ENCODE measurements around the gene ETF1.

The ETF1 gene

DNA sequence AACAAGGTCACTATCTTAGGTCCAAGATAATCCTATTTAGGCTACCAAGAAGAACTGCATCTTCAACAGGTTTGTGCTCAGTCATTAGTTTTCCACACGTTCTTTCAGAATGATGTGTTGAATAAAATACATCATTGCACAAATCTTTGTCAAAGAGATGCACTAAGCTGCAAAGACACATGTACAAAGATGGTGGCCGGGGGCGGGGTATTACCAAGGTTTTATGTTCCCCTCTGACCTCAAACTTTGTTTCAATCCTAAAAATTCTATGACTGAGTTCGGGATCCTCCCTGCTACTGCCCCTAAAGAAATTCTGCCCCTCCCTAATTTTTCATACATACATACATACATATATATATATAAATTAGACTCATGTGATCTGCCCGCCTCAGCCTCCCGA, 17.9 kb upstream of the ETF1 start:
- no peak for DNase-seq

- no peak for DNase-seq
Observed at GRCh38 chr5:138559937-138560336, 16.9 kb upstream of the ETF1 start.

- DNase-seq: no peak
Observed at GRCh38 chr5:138557677-138558076, 14.6 kb upstream of the ETF1 start.

- DNase-seq: no peak
Observed at GRCh38 chr5:138554143-138554542, 11.1 kb upstream of the ETF1 start.

- DNase-seq: no peak
Observed at GRCh38 chr5:138553437-138554095, 10.5 kb upstream of the ETF1 start.

DNA sequence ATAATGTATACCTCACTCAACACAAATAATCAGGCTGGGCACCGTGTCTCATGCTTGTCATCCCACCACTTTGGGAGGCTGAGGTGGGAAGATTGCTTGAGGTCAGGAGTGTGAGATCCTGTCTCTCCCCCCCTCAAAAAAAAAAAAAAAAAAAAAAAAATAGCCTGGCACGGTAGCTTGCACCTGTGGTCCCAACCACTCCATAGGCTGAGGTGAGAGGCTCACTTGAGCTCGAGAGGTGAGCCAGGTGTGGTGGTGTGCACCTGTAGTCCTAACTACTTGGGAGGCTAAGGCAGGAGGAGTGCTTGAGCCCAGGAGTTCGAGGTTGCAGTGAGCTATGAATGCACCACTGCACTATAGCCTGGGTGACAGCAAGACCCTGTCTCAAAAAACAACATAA, 9.6 kb upstream of the ETF1 start:
- DNase-seq: no peak

DNA sequence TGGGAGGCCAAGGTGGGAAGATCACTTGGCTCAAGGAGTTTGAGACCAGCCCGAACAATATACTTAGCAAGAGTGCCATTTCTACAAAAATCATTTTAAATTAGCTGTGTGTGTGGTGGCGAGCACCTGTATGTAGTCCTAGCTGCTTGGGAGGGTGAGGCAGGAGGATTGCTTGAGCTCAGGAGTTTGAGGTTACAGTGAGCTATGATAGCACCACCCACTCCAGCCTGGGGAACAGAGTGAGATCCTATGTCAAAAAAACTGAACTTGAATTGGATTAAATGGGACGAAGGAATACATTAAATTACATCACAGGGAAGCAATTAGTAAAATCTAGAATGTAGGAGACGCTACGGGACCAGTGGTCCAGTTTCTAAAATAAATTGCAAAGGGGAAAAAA, 6.4 kb upstream of the ETF1 start:
- DNase-seq: no peak

- DNase-seq: no peak
Observed at GRCh38 chr5:138545919-138546562, 3.0 kb upstream of the ETF1 start.

DNA sequence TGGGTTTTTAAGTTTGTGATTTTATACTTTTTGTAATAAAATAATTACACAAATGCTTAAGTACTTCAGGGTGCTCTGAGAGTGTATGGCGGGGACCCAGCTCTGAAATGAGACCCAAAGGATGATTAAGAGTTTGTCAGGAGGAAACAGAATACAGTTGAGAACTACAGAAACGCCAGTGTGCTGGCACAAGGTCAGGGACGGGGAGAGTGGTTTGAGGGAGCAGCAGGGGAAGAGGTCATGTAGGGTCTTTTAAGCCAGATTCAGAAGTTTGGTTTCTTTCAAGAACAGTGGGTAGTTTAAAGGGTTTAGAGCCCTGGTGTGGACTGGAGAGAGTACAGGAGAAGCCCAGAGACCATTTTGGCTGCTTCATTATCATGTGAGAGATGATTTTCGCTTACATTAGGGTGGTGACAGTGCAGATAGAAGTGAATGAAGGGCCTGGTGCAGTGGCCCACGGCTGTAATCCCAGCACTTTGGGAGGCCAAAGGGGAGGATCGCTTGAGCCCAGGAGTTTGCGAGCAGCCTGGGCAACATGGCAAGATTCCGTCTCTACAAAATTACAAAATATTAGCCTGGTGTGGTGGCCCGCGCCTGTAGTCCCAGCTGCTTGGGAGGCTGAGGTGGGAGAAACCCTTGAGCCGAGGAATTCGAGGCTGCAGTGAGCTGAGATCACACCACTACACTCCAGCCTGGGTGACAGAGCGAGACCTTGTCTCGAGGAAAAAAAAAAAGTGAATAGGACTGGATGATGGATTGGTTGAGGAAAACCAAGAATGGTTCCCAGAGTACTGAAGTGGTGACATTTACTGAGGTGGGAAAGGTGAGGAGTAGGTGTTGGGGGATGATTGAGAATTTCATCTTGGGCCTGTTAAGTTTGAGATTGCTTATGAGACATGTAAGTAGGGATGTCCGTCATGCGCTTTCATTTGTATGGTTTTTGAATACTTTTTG, 1.4 kb upstream of the ETF1 start:
- no peak for DNase-seq

GRCh38 chr5:138543730-138544104, 681 bp upstream of the ETF1 start:
- no peak for DNase-seq

DNA sequence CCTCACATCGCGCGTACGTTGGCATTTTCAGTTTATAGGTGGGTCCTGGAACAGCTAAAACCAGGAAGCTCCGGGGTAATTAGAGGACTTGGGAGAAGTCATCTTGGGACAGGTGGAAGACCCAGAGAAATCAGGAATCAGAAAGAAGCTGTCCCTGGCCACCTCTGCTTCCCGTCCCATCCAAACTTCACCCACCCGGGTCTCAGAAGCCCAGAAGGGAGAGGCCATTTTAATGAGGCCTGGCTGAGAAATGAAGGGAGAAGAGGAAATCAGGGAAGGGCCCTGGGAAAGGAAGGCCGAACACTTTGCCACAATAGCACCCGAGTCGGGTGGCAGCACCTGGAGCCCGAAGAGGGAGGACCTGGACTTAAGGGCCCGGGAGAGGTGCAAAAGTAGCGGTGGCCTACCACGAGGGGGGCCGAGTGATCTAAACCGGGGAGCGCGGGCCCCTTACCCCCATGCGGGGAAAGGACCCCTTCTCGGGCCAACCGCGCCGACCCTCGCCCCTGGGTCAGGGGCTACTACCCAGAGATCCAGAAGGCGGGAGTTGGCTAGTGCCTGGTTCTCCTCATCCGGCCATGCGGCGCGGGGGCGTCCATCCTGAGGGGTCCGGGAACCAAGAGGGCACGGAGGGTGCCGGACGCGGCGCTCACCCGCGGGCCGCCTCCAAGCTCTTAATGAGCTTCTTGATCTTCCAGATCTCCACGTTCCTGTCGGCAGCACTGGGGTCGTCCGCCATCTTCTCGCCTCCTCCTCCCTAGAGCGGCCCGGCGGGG, 668 bp downstream of the ETF1 start:
- DNase-seq: no peak

- DNase-seq: no peak
Observed at GRCh38 chr5:138541511-138542179, 1.4 kb downstream of the ETF1 start.

DNA sequence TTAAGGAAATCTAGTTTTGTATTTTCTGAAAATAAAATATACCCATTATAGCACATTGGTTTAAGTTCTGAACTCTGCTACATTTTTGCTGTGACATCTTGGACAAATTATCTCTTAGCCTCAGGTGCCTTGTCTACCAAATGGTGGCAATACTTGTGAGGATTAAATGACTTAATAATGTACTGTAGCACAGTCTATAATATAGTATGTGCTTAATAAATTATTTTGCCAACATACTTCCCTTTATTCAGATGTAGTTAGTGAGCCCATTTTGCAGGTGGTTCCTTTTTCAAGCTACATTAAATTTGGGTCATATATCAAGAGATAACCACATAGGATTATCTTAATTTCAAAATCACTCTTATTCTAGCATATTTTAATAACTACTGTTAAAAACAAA, 3.2 kb downstream of the ETF1 start:
- DNase-seq: no peak

DNA sequence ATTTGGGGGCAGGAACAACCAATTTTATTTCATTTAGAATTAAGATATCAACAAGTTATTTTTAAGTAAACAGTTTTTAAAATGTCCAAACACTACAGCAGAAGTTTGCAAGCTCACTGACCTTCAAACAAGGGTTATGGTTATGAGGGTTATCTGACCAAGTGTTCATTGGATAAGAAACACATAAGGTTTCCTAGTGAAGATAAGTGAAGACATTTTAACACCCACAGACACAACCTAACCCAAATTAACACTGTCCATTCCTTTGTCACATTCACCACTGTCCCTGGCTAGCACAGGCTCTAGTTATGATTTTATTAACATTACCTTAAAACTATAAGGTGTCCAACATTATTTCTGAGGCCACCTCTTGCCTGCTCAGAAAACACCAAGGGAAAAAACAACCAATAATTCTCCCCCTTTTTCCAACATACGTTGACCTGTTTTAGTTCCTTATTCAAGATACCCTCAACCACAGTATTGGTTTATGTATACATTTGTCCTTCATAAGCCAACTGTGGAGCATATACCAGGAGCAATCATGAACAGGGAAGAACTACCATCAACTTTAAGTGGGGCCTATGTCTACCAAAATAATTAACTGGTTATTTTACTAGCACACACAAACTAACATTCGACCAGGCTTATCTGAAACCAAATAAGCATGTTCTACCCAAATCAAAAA, 4.0 kb downstream of the ETF1 start:
- no peak for DNase-seq

GRCh38 chr5:138536665-138537315, 6.2 kb downstream of the ETF1 start:
- no peak for DNase-seq

GRCh38 chr5:138536215-138536614, 6.8 kb downstream of the ETF1 start:
- no peak for DNase-seq

DNA sequence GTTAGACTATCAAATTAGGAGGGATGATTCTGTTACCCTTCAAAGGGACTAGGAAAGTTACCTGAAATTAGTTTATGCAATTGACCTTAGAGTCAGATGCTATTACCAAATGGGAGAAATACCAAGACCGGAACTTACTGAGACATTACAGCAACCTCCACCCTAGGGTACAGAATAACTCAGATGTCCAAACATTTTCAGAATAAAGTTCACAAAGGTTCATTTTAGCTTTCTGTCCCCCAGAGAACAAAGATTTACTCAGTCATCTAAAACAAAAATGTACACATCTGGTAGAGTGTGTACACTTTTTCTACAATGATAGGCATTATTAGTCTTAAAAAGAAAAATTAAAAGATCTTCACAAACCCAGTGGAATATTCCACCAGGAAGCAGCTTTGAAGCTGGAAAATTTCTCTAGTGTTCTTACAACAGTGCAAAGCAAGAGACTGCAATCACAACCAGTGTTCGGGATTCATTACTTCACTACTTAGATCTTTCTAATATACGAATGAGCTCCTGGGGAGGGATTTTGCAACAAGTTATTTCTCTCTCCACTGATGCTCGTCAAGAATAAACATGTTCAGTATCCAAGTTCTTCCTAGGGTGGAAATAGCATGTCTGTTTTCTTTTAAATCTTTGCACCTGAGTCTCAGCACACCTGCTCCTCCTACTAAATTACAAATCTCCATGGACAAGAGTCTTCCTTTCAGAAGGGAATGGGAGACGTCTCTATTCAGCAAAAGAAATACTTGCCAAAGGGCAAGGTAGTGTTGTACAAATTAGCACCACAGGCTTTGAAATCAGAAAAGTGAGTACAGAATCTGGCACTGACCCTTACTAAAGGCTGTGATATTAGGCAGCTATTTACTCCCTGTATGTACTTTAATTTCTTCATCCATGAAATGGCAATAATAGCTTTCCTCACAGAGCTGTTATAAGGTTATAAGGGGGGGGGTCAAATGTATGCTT, 8.8 kb downstream of the ETF1 start:
- DNase-seq: no peak

- DNase-seq: no peak
Observed at GRCh38 chr5:138529812-138530211, 13.2 kb downstream of the ETF1 start.

GRCh38 chr5:138528744-138529469, 14.1 kb downstream of the ETF1 start:
- DNase-seq: no peak
